Kasumi-1 (cell line): Measurements from ENCODE around the gene PER2.
A peak's percentile ranks its signal among the peaks of the same experiment; 100 is the strongest.
"Not testable (repeated sequence)": the region's sequence is repeated elsewhere in the genome, so short reads cannot be mapped to it uniquely, and the experiment has no call there.

Experiments
- DNase-seq, 2 experiments: peaks; one replicate each; lab custom pipeline; 2025; lab: John Stamatoyannopoulos, UW

Gene PER2, protein sequence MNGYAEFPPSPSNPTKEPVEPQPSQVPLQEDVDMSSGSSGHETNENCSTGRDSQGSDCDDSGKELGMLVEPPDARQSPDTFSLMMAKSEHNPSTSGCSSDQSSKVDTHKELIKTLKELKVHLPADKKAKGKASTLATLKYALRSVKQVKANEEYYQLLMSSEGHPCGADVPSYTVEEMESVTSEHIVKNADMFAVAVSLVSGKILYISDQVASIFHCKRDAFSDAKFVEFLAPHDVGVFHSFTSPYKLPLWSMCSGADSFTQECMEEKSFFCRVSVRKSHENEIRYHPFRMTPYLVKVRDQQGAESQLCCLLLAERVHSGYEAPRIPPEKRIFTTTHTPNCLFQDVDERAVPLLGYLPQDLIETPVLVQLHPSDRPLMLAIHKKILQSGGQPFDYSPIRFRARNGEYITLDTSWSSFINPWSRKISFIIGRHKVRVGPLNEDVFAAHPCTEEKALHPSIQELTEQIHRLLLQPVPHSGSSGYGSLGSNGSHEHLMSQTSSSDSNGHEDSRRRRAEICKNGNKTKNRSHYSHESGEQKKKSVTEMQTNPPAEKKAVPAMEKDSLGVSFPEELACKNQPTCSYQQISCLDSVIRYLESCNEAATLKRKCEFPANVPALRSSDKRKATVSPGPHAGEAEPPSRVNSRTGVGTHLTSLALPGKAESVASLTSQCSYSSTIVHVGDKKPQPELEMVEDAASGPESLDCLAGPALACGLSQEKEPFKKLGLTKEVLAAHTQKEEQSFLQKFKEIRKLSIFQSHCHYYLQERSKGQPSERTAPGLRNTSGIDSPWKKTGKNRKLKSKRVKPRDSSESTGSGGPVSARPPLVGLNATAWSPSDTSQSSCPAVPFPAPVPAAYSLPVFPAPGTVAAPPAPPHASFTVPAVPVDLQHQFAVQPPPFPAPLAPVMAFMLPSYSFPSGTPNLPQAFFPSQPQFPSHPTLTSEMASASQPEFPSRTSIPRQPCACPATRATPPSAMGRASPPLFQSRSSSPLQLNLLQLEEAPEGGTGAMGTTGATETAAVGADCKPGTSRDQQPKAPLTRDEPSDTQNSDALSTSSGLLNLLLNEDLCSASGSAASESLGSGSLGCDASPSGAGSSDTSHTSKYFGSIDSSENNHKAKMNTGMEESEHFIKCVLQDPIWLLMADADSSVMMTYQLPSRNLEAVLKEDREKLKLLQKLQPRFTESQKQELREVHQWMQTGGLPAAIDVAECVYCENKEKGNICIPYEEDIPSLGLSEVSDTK (N-terminal part only)

DNA sequence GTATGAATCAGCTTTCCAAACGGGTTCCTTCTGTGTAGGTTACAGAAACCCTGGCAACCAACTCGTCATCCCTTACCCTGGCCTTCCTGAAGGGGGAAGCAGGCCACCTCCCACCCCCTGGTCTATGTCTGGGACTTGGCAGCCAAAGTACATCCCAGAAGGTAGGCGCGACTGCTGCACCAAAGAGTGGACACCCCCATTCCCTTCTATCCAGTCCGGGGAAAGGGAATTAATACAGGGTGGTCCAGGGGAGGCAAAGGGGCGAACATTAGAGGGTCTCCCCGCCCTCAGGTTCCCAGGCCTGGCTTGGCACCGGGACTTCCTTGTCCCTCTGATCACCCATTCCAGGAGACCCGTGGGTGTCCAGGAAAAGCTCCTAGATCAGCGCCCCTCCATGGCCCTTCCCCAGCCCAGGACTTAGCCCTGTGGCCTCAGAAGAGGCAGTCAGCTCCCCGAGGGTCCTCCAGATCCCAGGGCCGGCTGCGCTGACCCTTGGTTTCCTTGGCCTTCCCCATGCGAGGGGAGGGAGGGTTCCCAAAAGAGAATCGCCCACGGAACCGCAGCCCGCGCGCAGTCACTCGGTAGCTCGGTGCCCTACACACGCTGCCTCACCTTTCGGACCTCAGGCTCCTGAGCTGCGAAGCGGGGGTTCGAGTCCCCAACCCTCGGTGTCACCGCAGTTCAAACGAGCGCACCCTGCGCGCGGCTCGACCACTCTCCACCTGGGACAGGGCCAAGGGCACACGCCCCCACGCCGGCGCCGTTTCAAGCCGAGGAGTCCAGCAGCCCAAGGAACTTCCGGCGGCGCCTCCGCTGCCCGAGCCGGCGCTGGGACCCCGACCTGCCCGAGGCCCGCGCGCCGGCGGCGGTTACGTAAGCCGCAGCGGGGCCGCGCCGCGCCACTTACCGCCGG, at the start of gene PER2:
Gene PER2 (minus strand): TSS at position 874 of the 913 bp plus-strand sequence. CDS start 10,674 bp downstream, outside the sequence.
- peak; percentile 26 to 42 for DNase-seq

DNA sequence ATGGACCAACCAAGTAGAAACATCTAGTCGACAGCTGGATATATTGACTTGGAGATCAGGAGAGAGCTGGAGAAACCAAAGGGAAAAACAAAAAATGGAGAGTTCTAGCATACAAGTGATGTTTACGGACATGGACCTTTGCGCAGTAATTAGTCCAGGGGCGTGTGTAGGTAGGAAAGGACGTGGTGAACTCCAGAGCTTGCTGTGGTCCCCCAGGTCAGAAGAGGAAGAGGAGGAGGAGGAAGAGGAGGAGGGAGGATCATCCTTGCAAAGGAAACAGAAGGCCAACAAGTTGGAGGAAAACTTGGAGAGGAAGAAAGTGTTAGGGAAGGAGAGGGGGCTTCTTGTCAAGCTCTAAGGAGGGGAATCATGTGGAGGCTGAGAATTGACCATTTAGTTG, 49.4 kb upstream of the PER2 start:
- DNase-seq: no peak

GRCh38 chr2:238336793-238337444, 48.5 kb upstream of the PER2 start:
- DNase-seq: no peak

- no peak for DNase-seq
Observed at GRCh38 chr2:238336151-238336550, 47.7 kb upstream of the PER2 start.

DNA sequence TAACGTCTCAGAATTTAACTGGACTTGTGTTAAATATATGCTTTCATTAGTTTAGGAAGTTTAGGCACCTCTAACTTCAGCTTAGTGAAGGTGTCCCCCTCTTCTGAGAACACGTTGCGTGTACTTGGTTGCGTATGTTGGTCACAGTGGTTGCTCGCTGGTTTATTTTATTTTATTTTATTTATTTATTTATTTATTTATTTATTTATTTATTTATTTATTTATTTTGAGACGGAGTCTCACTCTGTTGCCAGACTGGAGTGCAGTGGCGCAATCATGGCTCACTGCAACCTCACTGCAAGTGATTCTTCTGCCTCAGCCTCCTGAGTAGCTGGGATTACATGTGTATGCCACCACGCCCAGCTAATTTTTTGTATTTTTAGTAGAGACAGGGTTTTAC, 47.2 kb upstream of the PER2 start:
- not testable (repeated sequence) for DNase-seq

GRCh38 chr2:238334885-238335284, 46.5 kb upstream of the PER2 start:
- no peak for DNase-seq

DNA sequence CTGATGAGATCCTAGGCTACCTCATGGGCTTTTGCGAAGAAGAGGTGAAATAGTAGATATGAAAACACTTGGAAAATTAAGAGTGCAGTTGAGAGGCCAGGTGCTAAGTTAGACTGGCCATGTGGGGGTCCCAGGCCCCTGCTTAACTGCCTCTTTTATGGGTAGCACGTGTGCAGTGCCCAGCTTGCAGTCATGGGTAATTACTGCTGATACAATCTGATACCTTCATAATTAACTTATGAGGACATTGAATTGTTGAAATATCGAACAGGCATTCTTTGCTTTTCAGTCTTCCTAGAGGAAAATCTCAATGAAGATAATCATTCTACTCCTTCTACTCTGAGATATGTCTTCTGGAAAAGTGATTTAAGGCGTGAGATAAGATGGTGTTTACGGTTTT, 43.5 kb upstream of the PER2 start:
- no peak for DNase-seq

GRCh38 chr2:238330391-238330790, 42.0 kb upstream of the PER2 start:
- DNase-seq: no peak

GRCh38 chr2:238327751-238328150, 39.3 kb upstream of the PER2 start:
- no peak for DNase-seq

DNA sequence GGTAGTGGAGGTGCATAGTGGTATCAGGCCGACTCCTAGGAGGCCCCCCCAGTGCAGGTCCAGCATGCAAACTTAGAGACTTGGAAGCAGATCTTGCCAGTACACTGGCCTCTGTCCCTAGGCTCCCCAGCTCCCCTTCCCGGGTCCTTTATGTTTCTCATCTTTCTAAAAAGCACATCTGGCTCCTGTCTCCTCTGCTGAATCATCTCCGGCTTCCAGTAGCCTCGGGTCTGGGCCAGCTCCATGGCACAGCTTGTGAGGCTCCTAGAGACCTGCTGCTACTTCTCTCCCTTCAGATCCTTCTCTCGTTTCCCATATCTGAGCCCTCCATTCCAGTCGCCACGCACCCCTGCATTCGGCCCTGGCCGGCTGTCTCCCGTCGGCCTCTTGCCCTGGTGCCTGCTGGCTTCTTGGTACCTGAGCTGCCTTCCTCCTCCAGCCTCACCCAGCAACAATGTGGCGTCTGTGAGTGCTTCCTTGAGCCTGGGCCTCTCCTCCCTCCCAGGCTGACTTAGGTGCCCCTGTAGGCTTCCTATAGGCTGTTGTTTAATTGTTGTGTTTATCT, 38.5 kb upstream of the PER2 start:
- no peak for DNase-seq

DNA sequence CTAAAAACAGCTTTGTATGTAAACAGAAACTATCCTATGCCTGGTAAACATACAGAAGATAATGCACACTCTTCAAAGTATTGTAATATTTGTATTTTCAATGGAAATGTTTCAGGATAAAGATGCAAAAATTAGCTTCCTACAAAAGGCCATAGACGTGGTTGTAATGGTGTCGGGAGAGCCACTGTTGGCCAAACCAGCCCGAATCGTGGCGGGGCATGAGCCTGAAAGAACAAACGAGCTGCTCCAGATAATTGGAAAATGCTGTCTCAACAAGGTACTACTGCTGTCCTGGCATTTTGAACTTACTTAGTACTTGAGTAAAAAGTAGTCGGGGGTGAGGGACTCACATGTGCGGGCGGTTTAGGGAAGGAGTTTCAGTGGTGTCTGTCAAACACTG, 37.3 kb upstream of the PER2 start:
- no peak for DNase-seq

DNA sequence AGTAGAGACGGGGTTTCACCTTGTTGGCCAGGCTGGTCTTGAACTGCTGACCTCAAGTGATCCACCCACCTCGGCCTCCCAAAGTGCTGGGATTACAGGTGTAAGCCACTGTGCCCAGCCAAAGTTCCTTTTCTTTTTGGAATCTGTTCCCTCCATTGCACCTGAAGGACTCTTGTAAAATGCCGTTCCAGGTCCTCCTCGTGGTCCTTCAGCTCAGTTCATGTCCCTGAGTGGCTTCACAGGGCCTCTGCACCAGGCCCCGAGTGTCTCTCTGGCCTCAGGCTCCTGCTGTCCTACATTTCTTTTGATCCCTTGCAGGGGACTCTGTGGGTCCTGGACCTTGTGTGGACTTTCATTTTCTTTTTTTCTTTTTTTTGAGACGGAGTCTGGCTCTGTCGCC, 35.8 kb upstream of the PER2 start:
- not testable (repeated sequence) for DNase-seq

DNA sequence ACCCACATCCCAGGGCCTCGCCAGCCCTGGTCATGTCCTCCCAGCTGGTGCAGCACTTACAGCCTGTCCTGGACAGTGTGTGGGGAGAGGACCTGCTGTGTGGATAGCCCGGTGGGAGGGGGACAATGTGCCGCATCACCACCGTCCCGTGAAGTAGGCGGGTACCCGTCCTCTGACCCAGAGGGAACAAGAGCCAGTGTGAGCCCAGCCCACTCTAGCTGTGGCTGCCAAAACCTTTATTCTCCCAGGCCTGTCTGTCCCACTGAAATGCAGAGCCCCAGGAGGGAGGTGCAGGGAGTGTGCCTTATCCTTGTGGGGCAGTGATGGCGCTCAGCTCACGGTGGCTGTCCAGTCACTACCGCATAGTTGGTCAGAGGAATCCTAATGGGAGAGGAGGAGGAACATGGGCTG, 33.6 kb upstream of the PER2 start:
- no peak for DNase-seq

GRCh38 chr2:238321467-238321866, 33.1 kb upstream of the PER2 start:
- no peak for DNase-seq

DNA sequence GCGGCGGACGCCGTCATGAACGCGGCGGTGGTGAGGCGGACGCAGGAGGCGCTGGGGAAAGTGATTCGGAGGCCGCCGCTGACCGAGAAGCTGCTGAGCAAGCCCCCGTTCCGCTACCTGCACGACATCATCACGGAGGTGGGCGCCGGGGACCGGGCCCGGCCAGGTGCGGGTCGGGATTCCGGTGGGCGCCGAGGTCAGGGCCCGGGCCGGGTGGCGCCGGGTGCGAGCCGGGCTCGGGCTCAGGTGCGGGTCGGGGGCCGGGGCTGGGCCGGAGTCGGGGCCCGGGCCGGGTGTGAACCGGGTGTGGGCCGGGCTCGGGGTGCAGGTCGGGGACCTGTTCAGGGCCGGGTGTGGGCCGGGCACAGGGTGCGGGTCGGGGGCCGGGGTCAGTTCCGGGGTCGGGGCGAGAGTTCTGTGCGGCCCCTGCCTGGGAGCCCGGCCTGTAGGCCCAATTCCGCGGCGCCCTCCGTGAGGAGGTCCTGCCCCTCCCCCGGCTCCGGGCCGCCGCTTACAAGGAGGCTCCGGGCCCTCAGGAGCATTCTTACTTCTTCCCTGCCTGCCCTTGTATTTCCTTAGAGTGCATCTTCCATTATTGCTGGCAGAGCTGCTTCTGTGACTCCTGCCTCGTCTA, 32.4 kb upstream of the PER2 start:
- peak in 1 of 2 experiments; percentile 25 for DNase-seq

DNA sequence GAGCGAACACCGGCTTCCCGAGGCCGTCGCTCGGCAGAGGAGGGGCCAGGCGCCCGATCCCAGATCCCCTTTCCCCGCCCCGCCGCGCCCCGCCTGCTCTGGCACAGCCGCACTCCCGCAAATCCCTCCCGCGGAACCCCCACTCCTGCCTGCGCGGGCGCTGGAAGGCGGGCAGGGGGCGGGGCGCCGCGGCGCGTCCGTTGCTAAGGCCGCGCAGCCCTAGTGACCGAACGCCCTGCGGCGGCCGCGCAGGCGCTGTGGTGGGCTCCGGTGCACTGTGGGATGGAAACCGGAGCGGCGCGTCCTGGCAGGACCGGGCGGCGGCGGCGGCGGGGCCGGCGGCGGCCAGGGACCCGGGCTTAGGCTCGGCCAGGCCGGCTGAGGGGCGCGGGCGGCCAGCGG, 31.8 kb upstream of the PER2 start, which contains the start of gene TRAF3IP1:
Gene TRAF3IP1 (plus strand): TSS at position 273 of the 402 bp plus-strand sequence. CDS start 145 bp downstream, outside the sequence.
- DNase-seq: peak; percentile 20 to 42

GRCh38 chr2:238315031-238315595, 26.7 kb upstream of the PER2 start:
- no peak for DNase-seq

DNA sequence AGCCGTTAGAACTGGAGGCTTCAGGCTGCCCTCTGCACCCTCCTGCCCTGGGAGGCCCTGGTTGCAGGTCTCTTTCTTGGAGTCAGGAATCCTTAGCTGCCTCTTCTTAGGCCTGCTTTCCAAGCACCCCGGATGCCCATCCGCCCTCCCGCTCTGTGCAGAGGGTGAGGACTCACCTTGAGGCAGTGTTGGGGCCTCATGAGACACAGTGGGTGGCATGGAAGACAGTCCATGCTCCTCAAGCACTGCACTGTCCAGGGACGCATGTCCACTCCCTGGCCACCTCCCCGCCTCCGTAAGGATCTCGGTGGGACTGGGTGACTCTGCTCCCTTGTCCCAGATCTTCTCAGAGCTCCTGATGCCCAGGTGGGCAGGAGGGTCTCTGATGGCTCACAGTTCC, 26.2 kb upstream of the PER2 start:
- DNase-seq: no peak

DNA sequence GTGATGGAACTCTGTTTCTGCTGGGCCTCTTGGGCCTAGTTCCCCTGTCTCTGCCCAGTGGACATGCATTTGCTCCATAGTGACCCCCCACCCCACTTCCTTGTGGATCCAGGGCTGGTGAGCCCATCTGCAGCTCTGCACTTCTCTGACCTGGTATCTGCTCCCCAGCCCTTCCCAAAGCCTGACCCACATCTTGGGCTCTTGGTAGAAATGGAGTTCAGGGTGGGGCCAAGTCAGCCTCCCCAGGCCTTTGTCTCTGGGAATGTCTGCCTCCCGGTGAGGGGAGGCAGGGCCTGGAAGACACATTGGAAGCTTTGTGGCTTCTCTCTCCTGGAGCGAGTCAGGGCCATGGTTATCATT, 25.6 kb upstream of the PER2 start:
- DNase-seq: no peak
